ENCODE results near the gene CHTF18. TPM values are rescaled to one million over a fixed set of nuclear protein-coding genes. Genes with fewer than 3 reads are reported as not detected.
"Not testable (repeated sequence)": the region's sequence is repeated elsewhere in the genome, so short reads cannot be mapped to it uniquely, and the experiment has no call there.

CHTF18 gene
- polyA plus RNA-seq, 2 donors, result 14.8 to 28.9 TPM

- no peaks in the 10 kb centered on the region for H3K4me1 ChIP-seq (ENCODE audit: control insufficient read depth in 2 of 2, insufficient read depth in 2 of 2, low read length in 1 of 2)
- no peak overlapping the region for H3K27ac ChIP-seq (ENCODE audit: low read depth in 2 of 2, low read length in 1 of 2)
- H3K4me3 ChIP-seq (ENCODE audit: low read depth in 1 of 2, low read length in 2 of 2), result no peak overlapping the region
- H3K9me3 ChIP-seq (ENCODE audit: control insufficient read depth in 2 of 2, insufficient read depth in 1 of 2, low read depth in 1 of 2, low read length in 1 of 2), result no peaks in the 10 kb centered on the region
- no peaks in the 10 kb centered on the region for H3K36me3 ChIP-seq (ENCODE audit: control insufficient read depth in 2 of 2, insufficient read depth in 2 of 2, low read length in 1 of 2)
- WGBS, 2 donors, result 70 to 76% methylated on average over 41 to 46 of the region's 46 CpGs
- no peaks in the 10 kb centered on the region for H3K27me3 ChIP-seq (ENCODE audit: control insufficient read depth in 1 of 2, insufficient read depth in 2 of 2, low read length in 2 of 2)
These were observed 14.1 kb upstream of the CHTF18 start for GRCh38 chr16:774086-775001.

GRCh38 chr16:775236-775796 lies 13.1 kb upstream of the CHTF18 start:
- Histone ChIP-seq H3K9me3 (ENCODE audit: control insufficient read depth in 2 of 2, insufficient read depth in 1 of 2, low read depth in 1 of 2, low read length in 1 of 2) (no peaks in the 10 kb centered on the region), H3K27me3 (ENCODE audit: control insufficient read depth in 1 of 2, insufficient read depth in 2 of 2, low read length in 2 of 2) (no peaks in the 10 kb centered on the region), H3K36me3 (ENCODE audit: control insufficient read depth in 2 of 2, insufficient read depth in 2 of 2, low read length in 1 of 2) (no peaks in the 10 kb centered on the region), H3K4me1 (ENCODE audit: control insufficient read depth in 2 of 2, insufficient read depth in 2 of 2, low read length in 1 of 2) (no peaks in the 10 kb centered on the region), H3K4me3 (ENCODE audit: low read depth in 1 of 2, low read length in 2 of 2) (no peak overlapping the region), H3K27ac (ENCODE audit: low read depth in 2 of 2, low read length in 1 of 2) (no peak overlapping the region)
- WGBS, 2 donors, result 66 to 69% methylated on average over 28 to 36 of the region's 36 CpGs

GRCh38 chr16:776298-776697 lies 12.1 kb upstream of the CHTF18 start:
- 86 to 88% methylated on average over 10 of the region's 10 CpGs for WGBS, 2 donors
- not testable (repeated sequence) for H3K4me3 ChIP-seq (ENCODE audit: low read depth in 1 of 2, low read length in 2 of 2); H3K27ac ChIP-seq (ENCODE audit: low read depth in 2 of 2, low read length in 1 of 2); H3K27me3 ChIP-seq (ENCODE audit: control insufficient read depth in 1 of 2, insufficient read depth in 2 of 2, low read length in 2 of 2); H3K36me3 ChIP-seq (ENCODE audit: control insufficient read depth in 2 of 2, insufficient read depth in 2 of 2, low read length in 1 of 2); H3K9me3 ChIP-seq (ENCODE audit: control insufficient read depth in 2 of 2, insufficient read depth in 1 of 2, low read depth in 1 of 2, low read length in 1 of 2); H3K4me1 ChIP-seq (ENCODE audit: control insufficient read depth in 2 of 2, insufficient read depth in 2 of 2, low read length in 1 of 2)

GRCh38 chr16:776824-777223 lies 11.6 kb upstream of the CHTF18 start:
- Histone ChIP-seq H3K4me1 (ENCODE audit: control insufficient read depth in 2 of 2, insufficient read depth in 2 of 2, low read length in 1 of 2) (no peaks in the 10 kb centered on the region), H3K27ac (ENCODE audit: low read depth in 2 of 2, low read length in 1 of 2) (no peak overlapping the region), H3K36me3 (ENCODE audit: control insufficient read depth in 2 of 2, insufficient read depth in 2 of 2, low read length in 1 of 2) (no peaks in the 10 kb centered on the region), H3K9me3 (ENCODE audit: control insufficient read depth in 2 of 2, insufficient read depth in 1 of 2, low read depth in 1 of 2, low read length in 1 of 2) (no peaks in the 10 kb centered on the region), H3K4me3 (ENCODE audit: low read depth in 1 of 2, low read length in 2 of 2) (no peak overlapping the region), H3K27me3 (ENCODE audit: control insufficient read depth in 1 of 2, insufficient read depth in 2 of 2, low read length in 2 of 2) (no peaks in the 10 kb centered on the region)
- 83 to 85% methylated on average over 9 of the region's 9 CpGs for WGBS, 2 donors

- Histone ChIP-seq H3K27me3 (ENCODE audit: control insufficient read depth in 1 of 2, insufficient read depth in 2 of 2, low read length in 2 of 2) (peaks cover 0 to 4% of the 10 kb centered on the region in 2 donors), H3K4me3 (ENCODE audit: low read depth in 1 of 2, low read length in 2 of 2) (no peak overlapping the region), H3K9me3 (ENCODE audit: control insufficient read depth in 2 of 2, insufficient read depth in 1 of 2, low read depth in 1 of 2, low read length in 1 of 2) (no peaks in the 10 kb centered on the region), H3K36me3 (ENCODE audit: control insufficient read depth in 2 of 2, insufficient read depth in 2 of 2, low read length in 1 of 2) (no peaks in the 10 kb centered on the region), H3K4me1 (ENCODE audit: control insufficient read depth in 2 of 2, insufficient read depth in 2 of 2, low read length in 1 of 2) (peaks cover 0 to 6% of the 10 kb centered on the region in 2 donors), H3K27ac (ENCODE audit: low read depth in 2 of 2, low read length in 1 of 2) (no peak overlapping the region)
- WGBS, 2 donors, result 27 to 32% methylated on average over 16 of the region's 16 CpGs
These were observed 10.6 kb upstream of the CHTF18 start for GRCh38 chr16:777826-778225.

DNA sequence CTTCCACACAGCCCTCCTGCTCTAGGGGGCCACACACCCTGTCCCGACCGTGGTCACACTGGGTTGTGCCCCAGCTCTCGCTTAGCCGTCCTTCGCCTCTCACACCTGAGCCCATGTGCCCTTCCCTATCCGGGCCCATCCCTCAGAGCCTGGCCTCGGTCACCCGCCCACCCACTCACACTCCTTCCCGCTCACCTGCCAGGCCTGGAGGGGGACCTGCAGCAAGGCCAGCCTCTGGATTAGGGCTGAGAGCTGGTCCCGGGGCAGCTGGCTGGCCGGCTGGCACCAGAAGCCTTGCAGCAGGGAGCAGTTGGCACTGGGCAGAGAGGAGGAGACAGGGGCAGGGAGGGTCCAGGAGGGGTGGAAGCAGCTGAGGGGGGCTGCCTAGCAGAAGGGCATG lies 10.0 kb upstream of the CHTF18 start:
- no peaks in the 10 kb centered on the region for H3K9me3 ChIP-seq (ENCODE audit: control insufficient read depth in 2 of 2, insufficient read depth in 1 of 2, low read depth in 1 of 2, low read length in 1 of 2)
- 65 to 77% methylated on average over 11 of the region's 11 CpGs for WGBS, 2 donors
- H3K27me3 ChIP-seq (ENCODE audit: control insufficient read depth in 1 of 2, insufficient read depth in 2 of 2, low read length in 2 of 2), result peaks cover 0 to 4% of the 10 kb centered on the region in 2 donors
- H3K27ac ChIP-seq (ENCODE audit: low read depth in 2 of 2, low read length in 1 of 2), result no peak overlapping the region
- no peaks in the 10 kb centered on the region for H3K36me3 ChIP-seq (ENCODE audit: control insufficient read depth in 2 of 2, insufficient read depth in 2 of 2, low read length in 1 of 2)
- H3K4me1 ChIP-seq (ENCODE audit: control insufficient read depth in 2 of 2, insufficient read depth in 2 of 2, low read length in 1 of 2), result peaks cover 0 to 12% of the 10 kb centered on the region in 2 donors
- H3K4me3 ChIP-seq (ENCODE audit: low read depth in 1 of 2, low read length in 2 of 2), result no peak overlapping the region

GRCh38 chr16:778909-779527 lies 9.4 kb upstream of the CHTF18 start:
- no peaks in the 10 kb centered on the region for H3K9me3 ChIP-seq (ENCODE audit: control insufficient read depth in 2 of 2, insufficient read depth in 1 of 2, low read depth in 1 of 2, low read length in 1 of 2)
- WGBS, 2 donors, result 84 to 85% methylated on average over 6 of the region's 6 CpGs
- peaks cover 4 to 18% of the 10 kb centered on the region in 2 donors for H3K4me1 ChIP-seq (ENCODE audit: control insufficient read depth in 2 of 2, insufficient read depth in 2 of 2, low read length in 1 of 2)
- H3K36me3 ChIP-seq (ENCODE audit: control insufficient read depth in 2 of 2, insufficient read depth in 2 of 2, low read length in 1 of 2), result no peaks in the 10 kb centered on the region
- H3K27ac ChIP-seq (ENCODE audit: low read depth in 2 of 2, low read length in 1 of 2), result no peak overlapping the region
- no peak overlapping the region for H3K4me3 ChIP-seq (ENCODE audit: low read depth in 1 of 2, low read length in 2 of 2)
- H3K27me3 ChIP-seq (ENCODE audit: control insufficient read depth in 1 of 2, insufficient read depth in 2 of 2, low read length in 2 of 2), result peaks cover 0 to 4% of the 10 kb centered on the region in 2 donors

GRCh38 chr16:779561-779960 lies 8.9 kb upstream of the CHTF18 start:
- Histone ChIP-seq H3K27ac (ENCODE audit: low read depth in 2 of 2, low read length in 1 of 2) (no peak overlapping the region), H3K4me1 (ENCODE audit: control insufficient read depth in 2 of 2, insufficient read depth in 2 of 2, low read length in 1 of 2) (peaks cover 4 to 18% of the 10 kb centered on the region in 2 donors), H3K9me3 (ENCODE audit: control insufficient read depth in 2 of 2, insufficient read depth in 1 of 2, low read depth in 1 of 2, low read length in 1 of 2) (no peaks in the 10 kb centered on the region), H3K36me3 (ENCODE audit: control insufficient read depth in 2 of 2, insufficient read depth in 2 of 2, low read length in 1 of 2) (no peaks in the 10 kb centered on the region), H3K4me3 (ENCODE audit: low read depth in 1 of 2, low read length in 2 of 2) (no peak overlapping the region), H3K27me3 (ENCODE audit: control insufficient read depth in 1 of 2, insufficient read depth in 2 of 2, low read length in 2 of 2) (peaks cover 0 to 4% of the 10 kb centered on the region in 2 donors)
- 68 to 80% methylated on average over 13 of the region's 13 CpGs for WGBS, 2 donors

- H3K4me1 ChIP-seq (ENCODE audit: control insufficient read depth in 2 of 2, insufficient read depth in 2 of 2, low read length in 1 of 2), result peaks cover 4 to 18% of the 10 kb centered on the region in 2 donors
- no peak overlapping the region for H3K4me3 ChIP-seq (ENCODE audit: low read depth in 1 of 2, low read length in 2 of 2)
- peaks cover 0 to 4% of the 10 kb centered on the region in 2 donors for H3K27me3 ChIP-seq (ENCODE audit: control insufficient read depth in 1 of 2, insufficient read depth in 2 of 2, low read length in 2 of 2)
- 85 to 86% methylated on average over 16 of the region's 16 CpGs for WGBS, 2 donors
- H3K27ac ChIP-seq (ENCODE audit: low read depth in 2 of 2, low read length in 1 of 2), result no peak overlapping the region
- no peaks in the 10 kb centered on the region for H3K9me3 ChIP-seq (ENCODE audit: control insufficient read depth in 2 of 2, insufficient read depth in 1 of 2, low read depth in 1 of 2, low read length in 1 of 2)
- no peaks in the 10 kb centered on the region for H3K36me3 ChIP-seq (ENCODE audit: control insufficient read depth in 2 of 2, insufficient read depth in 2 of 2, low read length in 1 of 2)
These were observed 8.1 kb upstream of the CHTF18 start for GRCh38 chr16:780296-780695.
